Erythroblast (primary cell): Measurements from ENCODE around the gene PFDN6.

ENCODE experiments used
- DNase-seq, 2 experiments: peaks; one replicate each; lab custom pipeline; 2025; lab: John Stamatoyannopoulos, UW
- GATA1 ChIP-seq: IDR thresholded peaks from 2 replicates; pipeline ENCODE4 v1.6.1; 2011; ENCODE audit warnings: low read depth, mild to moderate bottlenecking, control low read depth, low read length, moderate library complexity
- POLR2A ChIP-seq: IDR thresholded peaks from 2 replicates; pipeline ENCODE4 v1.6.1; 2011; ENCODE audit warnings: mild to moderate bottlenecking, low read length

The PFDN6 gene

GRCh38 chr6:33295621-33296369 is 6.4 kb downstream of the PFDN6 start:
- no peak for DNase-seq
- TF ChIP-seq GATA1 (no peak), POLR2A (no peak)

- TF ChIP-seq GATA1 (no peak), POLR2A (no peak)
These were observed 7.5 kb downstream of the PFDN6 start for GRCh38 chr6:33296797-33297405.

GRCh38 chr6:33297406-33297955 is 8.1 kb downstream of the PFDN6 start:
- no peak for TF ChIP-seq POLR2A
- TF ChIP-seq GATA1, result no peak
- DNase-seq, result no peak

More at GRCh38 chr6:33296797-33297405, 7.5 kb downstream of the PFDN6 start:
- DNase-seq, result no peak

- peak; percentile 73 to 76 for DNase-seq
- TF ChIP-seq POLR2A, result peak; percentile 72
- TF ChIP-seq GATA1, result no peak
These were observed 8.8 kb downstream of the PFDN6 start for GRCh38 chr6:33297956-33298772.

- TF ChIP-seq GATA1 (no peak), POLR2A (no peak)
- DNase-seq, result peak; percentile 68 to 77
These were observed 9.4 kb downstream of the PFDN6 start, which contains the start of gene RGL2 for GRCh38 chr6:33298773-33299236. Gene RGL2 (minus strand): TSS chr6:33298942. CDS start chr6:33298610, 332 bp downstream.

GRCh38 chr6:33299237-33299944 is 10.0 kb downstream of the PFDN6 start:
- peak; percentile 92 to 94 for DNase-seq
- no peak for TF ChIP-seq GATA1
- peak; percentile 97 for TF ChIP-seq POLR2A

- no peak for TF ChIP-seq GATA1
- no peak for TF ChIP-seq POLR2A
- DNase-seq, result no peak
These were observed 12.5 kb downstream of the PFDN6 start for GRCh38 chr6:33301877-33302276.

GRCh38 chr6:33304216-33304615 is 14.8 kb downstream of the PFDN6 start:
- no peak for TF ChIP-seq POLR2A
- TF ChIP-seq GATA1, result no peak
- DNase-seq, result no peak

- TF ChIP-seq POLR2A, result peak; percentile 18
- no peak for TF ChIP-seq GATA1
- no peak for DNase-seq
These were observed 15.7 kb downstream of the PFDN6 start for GRCh38 chr6:33305052-33305451.

GRCh38 chr6:33306356-33306755 is 17.0 kb downstream of the PFDN6 start:
- TF ChIP-seq GATA1 (no peak), POLR2A (no peak)
- DNase-seq, result no peak

GRCh38 chr6:33312361-33313104 is 23.1 kb downstream of the PFDN6 start:
- TF ChIP-seq POLR2A (no peak), GATA1 (no peak)
- peak; percentile 76 to 78 for DNase-seq

GRCh38 chr6:33313105-33313708 is 23.8 kb downstream of the PFDN6 start:
- no peak for TF ChIP-seq POLR2A
- no peak for TF ChIP-seq GATA1
- peak; percentile 48 to 66 for DNase-seq
